ENCODE measurements around the gene HIPK4. TPM values are rescaled to one million over a fixed set of nuclear protein-coding genes. Genes with fewer than 3 reads are reported as not detected.

Gene HIPK4
- total and polyA plus RNA-seq, 2 of the 8 experiments (the other 6 are each of a cell fraction or from before 2014, with no cell fraction given) = 0.15 to 0.57 TPM

DNA sequence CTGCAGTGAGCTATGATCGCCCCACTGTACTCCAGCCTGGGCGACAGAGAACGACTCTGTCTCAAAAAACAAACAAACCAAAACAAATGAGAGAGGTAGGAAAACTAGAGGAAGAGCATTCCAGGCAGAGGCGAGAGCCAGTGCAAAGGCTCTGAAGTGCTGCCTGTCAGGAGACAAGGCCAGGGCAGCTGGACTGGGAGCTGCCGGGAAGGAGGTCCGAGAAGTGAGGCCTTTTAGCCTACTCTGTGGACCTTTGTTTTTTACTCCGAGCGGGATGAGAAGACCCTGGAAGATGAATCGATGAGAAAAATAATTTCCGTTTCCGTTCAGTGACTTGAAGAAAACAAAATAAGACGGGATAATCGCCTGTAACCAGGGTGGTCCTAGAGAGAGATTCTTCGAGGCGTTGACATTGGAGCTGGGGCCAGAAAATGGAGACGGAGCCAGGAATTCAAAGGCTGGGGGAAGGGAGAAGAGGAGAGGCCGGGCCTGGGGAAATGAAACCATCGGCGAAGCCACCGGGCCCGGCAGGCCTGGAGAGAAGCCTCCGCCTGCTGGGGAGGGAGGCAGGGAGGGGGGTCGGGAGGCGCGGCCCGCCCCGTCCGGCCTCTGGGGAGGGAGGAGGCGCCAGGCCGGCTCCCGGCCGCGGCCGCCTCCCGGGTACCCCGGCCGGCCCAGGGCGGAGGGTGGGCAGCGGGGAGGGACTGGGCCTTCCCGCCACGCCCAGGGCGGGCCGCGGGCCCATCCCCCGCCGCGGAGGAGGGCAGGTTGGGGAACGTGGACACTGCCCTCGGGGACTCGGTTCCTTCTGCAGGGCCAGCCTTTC, 43.6 kb upstream of the HIPK4 start:
- no peak overlapping the region for H3K4ac ChIP-seq (replicated peaks; ENCODE audit: insufficient read length, low read depth, low read length)
- peak overlapping the region; percentile 81 for H3K27ac ChIP-seq (ENCODE audit: low read depth, low read length)
- ChIA-PET CTCF (ENCODE audit: partially characterized antibody) (interaction anchor here (0.8 to 3.9 kb wide), 8 partner anchors 9 to 84 kb away, joined by 3 to 21 read pairs (median 4); partner anchors contain the start of gene BLVRB), POLR2A (ENCODE audit: partially characterized antibody) (interaction anchor here (0.5 to 2.7 kb wide), 15 partner anchors 7 to 1534 kb away, joined by 3 to 40 read pairs (median 4); partner anchors contain the start of genes BLVRB, NFKBIB, PLD3 and PRX)
- WGBS, 2 experiments (ENCODE audit: extremely low coverage in 1 of 2, insufficient coverage in 1 of 2, insufficient read length in 1 of 2, insufficient replicate concordance in 2 of 2, low coverage in 1 of 2, low lambda C conversion rate in 2 of 2, missing lambda C conversion rate in 1 of 2) = 14% methylated on average over 21 of the region's 50 CpGs; no CpG with 5 or more reads in 1 of the 2 experiments
- H2BK5ac ChIP-seq (ENCODE audit: low read depth, low read length) = peak overlapping the region; percentile 29
- peak overlapping the region; percentile 80 for H2BK12ac ChIP-seq (ENCODE audit: low read depth, low read length)
- no peak overlapping the region for H3K14ac ChIP-seq (ENCODE audit: insufficient read length)
- peak overlapping the region; percentile 75 for H2AFZ ChIP-seq (ENCODE audit: low read length)
- no peaks in the 10 kb centered on the region for H3K79me1 ChIP-seq (ENCODE audit: low read depth, low read length)
- H3K9me3 ChIP-seq (ENCODE audit: insufficient read depth in 2 of 2, low read depth in 1 of 2, low read length in 1 of 2) = no peaks in the 10 kb centered on the region
- H4K20me1 ChIP-seq (replicated peaks in 1 of 2; ENCODE audit: control insufficient read depth in 1 of 2, insufficient read depth in 2 of 2, low read length in 2 of 2) = no peaks in the 10 kb centered on the region
- no peaks in the 10 kb centered on the region for H3K79me2 ChIP-seq (ENCODE audit: control insufficient read depth in 1 of 2, insufficient read depth in 2 of 2, low read length in 2 of 2)
- H3K23me2 ChIP-seq (ENCODE audit: low read depth, low read length) = peaks cover 2% of the 10 kb centered on the region; the same call in 1 of the 2 replicates
- DNase-seq (ENCODE audit: low read depth in 1 of 2, low spot score in 2 of 2) (peak in 1 of 2 experiments; percentile 86), FAIRE-seq (no peak)
- no peak overlapping the region for H3K56ac ChIP-seq (replicated peaks; ENCODE audit: insufficient read length, low read depth, low read length)
- peak overlapping the region; percentile 46; the same call in 1 of the 2 replicates for H2BK15ac ChIP-seq (ENCODE audit: low read length)
- H4K8ac ChIP-seq (ENCODE audit: extremely low read depth, insufficient read depth, low read length) = peak overlapping the region; percentile 47; the same call in 1 of the 2 replicates
- H3K4me3 ChIP-seq (ENCODE audit: extremely low read depth in 1 of 4, insufficient read depth in 2 of 4, low read depth in 3 of 4, low read length in 4 of 4) = peak overlapping the region; percentile 22 to 55 (median 44); a peak in 7 of 8 replicates
- peak overlapping the region; percentile 63 to 68 for H3K4me2 ChIP-seq (ENCODE audit: insufficient read depth in 1 of 2, low read depth in 2 of 2, low read length in 2 of 2)
- no peaks in the 10 kb centered on the region for H3K36me3 ChIP-seq (ENCODE audit: control insufficient read depth in 2 of 4, insufficient read depth in 4 of 4, low read length in 3 of 4)
- no peak overlapping the region for H2BK20ac ChIP-seq (ENCODE audit: low read length)
- H2BK120ac ChIP-seq (replicated peaks; ENCODE audit: low read depth, low read length) = peak overlapping the region; percentile 13
- no peak overlapping the region for H2AK5ac ChIP-seq (ENCODE audit: low read depth, low read length)
- H4K5ac ChIP-seq (ENCODE audit: insufficient read length, low read depth, low read length) = peak overlapping the region; percentile 85
- peak overlapping the region; percentile 85 for H3K18ac ChIP-seq (ENCODE audit: extremely low read depth, low read length)
- peak overlapping the region; percentile 43 to 82 (median 72) for H3K9ac ChIP-seq (replicated peaks in 1 of 4; ENCODE audit: extremely low read depth in 1 of 4, low read depth in 3 of 4, low read length in 3 of 4)
- no peak overlapping the region for H3K23ac ChIP-seq (ENCODE audit: insufficient read length)
- H3K27me3 ChIP-seq (replicated peaks in 1 of 4; ENCODE audit: control insufficient read depth in 3 of 4, extremely low read depth in 1 of 4, insufficient read depth in 3 of 4, low read length in 3 of 4) = no peaks in the 10 kb centered on the region
- peak overlapping the region; percentile 15 for H4K91ac ChIP-seq (replicated peaks; ENCODE audit: insufficient read length, low read length)
- H3K4me1 ChIP-seq (replicated peaks in 1 of 4; ENCODE audit: control insufficient read depth in 3 of 4, insufficient read depth in 4 of 4, low read length in 3 of 4) = peaks cover 0 to 4% (median 3%) of the 10 kb centered on the region in 4 experiments; a peak in 4 of 7 replicates
- no peak for TF ChIP-seq HDAC6 (IDR thresholded peaks at IDR 0.05; ENCODE audit: low read depth, low read length)
- no peak for TF ChIP-seq SRF (IDR thresholded peaks at IDR 0.05; ENCODE audit: low read depth, low read length)
- TF ChIP-seq SP4 (IDR thresholded peaks at IDR 0.05; ENCODE audit: low read length) = no peak
- TF ChIP-seq EGR1 (IDR thresholded peaks at IDR 0.05; ENCODE audit: borderline replicate concordance, low read depth, low read length) = no peak
- TF ChIP-seq POU5F1 (IDR thresholded peaks at IDR 0.05; ENCODE audit: low read depth, low read length) = no peak
- no peak for TF ChIP-seq JUND (IDR thresholded peaks at IDR 0.05; ENCODE audit: low read length)
- TF ChIP-seq RXRA (IDR thresholded peaks at IDR 0.05; ENCODE audit: insufficient read depth, low read depth, low read length) = no peak
- TF ChIP-seq HDAC2 (IDR thresholded peaks at IDR 0.05; ENCODE audit: borderline replicate concordance in 1 of 2, low read depth in 2 of 2, low read length in 2 of 2) = no peak
- TF ChIP-seq NRF1 (IDR thresholded peaks at IDR 0.05; ENCODE audit: low read depth, low read length) = no peak
- TF ChIP-seq CBX5 (IDR thresholded peaks at IDR 0.05; ENCODE audit: low read depth, low read length) = no peak
- TF ChIP-seq SAP30 (IDR thresholded peaks at IDR 0.05; ENCODE audit: insufficient read depth, insufficient replicate concordance, low read length) = no peak

Data from H1 (cell line).